Naive thymus-derived CD4-positive, alpha-beta T cell (primary cell): ENCODE results near the gene TYMP. TPM values are rescaled to one million over a fixed set of nuclear protein-coding genes. Genes with fewer than 3 reads are reported as not detected.

ENCODE experiments used
- ATAC-seq: fragments of 150-1000 bp; cut with Tn5 transposase; 2 replicates; pipeline ENCODE4 v1.10.0; 2021; ENCODE audit warnings: mild to moderate bottlenecking, moderate library complexity
- CTCF ChIA-PET: fragments of 350-600 bp; sonication (Branson Sonifier 250); formaldehyde crosslinking; loops from one replicate; lab custom pipeline; 2021; ENCODE audit warnings: antibody characterized with exemption; lab: Charles Lee
- POLR2A ChIA-PET: fragments of 350-600 bp; sonication (Branson Sonifier 250); formaldehyde crosslinking; loops from one replicate; lab custom pipeline; 2021; ENCODE audit warnings: antibody characterized with exemption, inconsistent platforms; lab: Charles Lee
- DNase-seq, 9 donors: peaks; one replicate each; pipeline versions ENCODE4 v3.0.0 to v3.0.0-alpha.2; 2020 to 2022; ENCODE audit warnings: mixed read lengths in 1 of 9
- H3K27ac ChIP-seq: one replicate; pipeline ENCODE4 v1.7.0; 2013; ENCODE audit warnings: mild to moderate bottlenecking, low read depth, low read length, moderate library complexity
- H3K27me3 ChIP-seq, 2 donors: one replicate each; pipeline ENCODE4 v1.7.0; 2013; ENCODE audit warnings: low read length in 2 of 2, mild to moderate bottlenecking in 2 of 2, moderate library complexity in 2 of 2; ENCODE audit not compliant: control insufficient read depth in 2 of 2, insufficient read depth in 2 of 2
- H3K36me3 ChIP-seq, 3 experiments: 1 replicate in 2 of 3; 2 replicates in 1 of 3; pipeline ENCODE4 v1.7.0; 2013; ENCODE audit warnings: low read length in 3 of 3, mild to moderate bottlenecking in 3 of 3, moderate library complexity in 1 of 3; ENCODE audit not compliant: insufficient read depth in 3 of 3, control insufficient read depth in 2 of 3
- H3K4me1 ChIP-seq, 2 donors: one replicate each; pipeline ENCODE4 v1.7.0; 2013; ENCODE audit warnings: low read length in 2 of 2, mild to moderate bottlenecking in 2 of 2, moderate library complexity in 1 of 2; ENCODE audit not compliant: control insufficient read depth in 2 of 2, insufficient read depth in 2 of 2
- H3K4me3 ChIP-seq: 2 replicates; pipeline ENCODE4 v1.7.0; 2013; ENCODE audit warnings: mild to moderate bottlenecking, low read length
- H3K9me3 ChIP-seq, 3 experiments: 1 replicate in 2 of 3; 2 replicates in 1 of 3; pipeline ENCODE4 v1.7.0; 2013; ENCODE audit warnings: low read length in 3 of 3; ENCODE audit not compliant: control insufficient read depth in 2 of 3
- H3K27ac Mint-ChIP-seq, 9 donors: one replicate each; pipeline ENCODE4 v1.8.0; 2020 to 2022; ENCODE audit warnings: mixed read lengths in 9 of 9, mild to moderate bottlenecking in 8 of 9, moderate library complexity in 5 of 9, inconsistent platforms in 2 of 9
- H3K27me3 Mint-ChIP-seq, 5 donors: one replicate each; pipeline ENCODE4 v1.8.0; 2021 to 2022; ENCODE audit warnings: mixed read lengths in 5 of 5, mild to moderate bottlenecking in 1 of 5
- H3K36me3 Mint-ChIP-seq, 5 donors: one replicate each; pipeline ENCODE4 v1.8.0; 2020 to 2022; ENCODE audit warnings: mixed read lengths in 5 of 5, mild to moderate bottlenecking in 3 of 5, inconsistent platforms in 1 of 5
- H3K4me1 Mint-ChIP-seq, 7 donors: one replicate each; pipeline ENCODE4 v1.8.0; 2020 to 2022; ENCODE audit warnings: mixed read lengths in 7 of 7, mild to moderate bottlenecking in 3 of 7, inconsistent platforms in 1 of 7
- H3K4me3 Mint-ChIP-seq, 10 donors: one replicate each; pipeline ENCODE4 v1.8.0; 2020 to 2022; ENCODE audit warnings: mild to moderate bottlenecking in 10 of 10, mixed read lengths in 10 of 10, moderate library complexity in 6 of 10, inconsistent platforms in 2 of 10
- H3K9me3 Mint-ChIP-seq, 11 donors: one replicate each; pipeline ENCODE4 v1.8.0; 2020 to 2022; ENCODE audit warnings: mixed read lengths in 11 of 11, mild to moderate bottlenecking in 4 of 11, inconsistent platforms in 1 of 11, moderate library complexity in 1 of 11
- intact Hi-C, 2 donors: fragments of 100-400 bp; cut with micrococcal nuclease; formaldehyde crosslinking; loops; one replicate each; pipeline ENCODE4 v1.15.1; 2023
- polyA plus RNA-seq, 2 donors: library from polyadenylated mRNA; unstranded; fragments of 300-500 nt; fragmentation: Illumina TruSeq; gene quantifications; one replicate each; pipeline ENCODE4 v1.2.3, GENCODE V29; 2021
- total RNA-seq, 6 experiments: library from RNA in 5 of 6; stranded (reverse) in 5 of 6; gene quantifications; 1 replicate in 5 of 6; 2 replicates in 1 of 6; pipeline ENCODE4 v1.2.3 and lab custom pipeline; 2021 to 2026

Gene TYMP
- total and polyA plus RNA-seq, 7 experiments from 2014 or later, result 2.7 to 161 (median 7.9) TPM

GRCh38 chr22:50483977-50484853 is 45.6 kb downstream of the TYMP start:
- intact Hi-C loops, result no loop called here
- H3K4me3 ChIP-seq, result no peak overlapping the region
- Mint-ChIP-seq H3K27me3 (peaks cover 0 to 16% (median 0%) of the 10 kb centered on the region in 5 donors), H3K36me3 (peaks cover 0 to 1% (median 0%) of the 10 kb centered on the region in 5 donors), H3K9me3 (no peaks in the 10 kb centered on the region), H3K4me1 (peaks cover 0 to 15% (median 7%) of the 10 kb centered on the region in 7 donors), H3K27ac (no peak overlapping the region), H3K4me3 (peak overlapping the region in 1 of 10 donors; percentile 34)
- H3K9me3 ChIP-seq, result no peaks in the 10 kb centered on the region
- H3K27ac ChIP-seq, result no peak overlapping the region
- no peaks in the 10 kb centered on the region for H3K27me3 ChIP-seq
- CTCF ChIA-PET, result interaction anchor here (0.8 to 1.4 kb wide), 2 partner anchors 14 to 41 kb away, joined by 3 to 7 read pairs; partner anchors contain the start of gene SCO2
- DNase-seq (no peak), ATAC-seq (no peak)
- POLR2A ChIA-PET, result interaction anchor here (1.5 to 2.1 kb wide), 2 partner anchors 14 kb away, joined by 4 to 6 read pairs; no protein-coding TSS in a partner anchor
- no peaks in the 10 kb centered on the region for H3K36me3 ChIP-seq
- peaks cover 4 to 8% of the 10 kb centered on the region in 2 donors for H3K4me1 ChIP-seq

- DNase-seq (no peak), ATAC-seq (no peak)
- H3K9me3 ChIP-seq, result no peaks in the 10 kb centered on the region
- CTCF ChIA-PET, result interaction anchor here (1.4 kb wide), 1 partner anchor 14 kb away, joined by 7 read pairs; no protein-coding TSS in a partner anchor
- POLR2A ChIA-PET, result interaction anchor here (1.3 to 2.1 kb wide), 3 partner anchors 10 to 15 kb away, joined by 3 to 6 read pairs (median 4); no protein-coding TSS in a partner anchor
- Mint-ChIP-seq H3K27ac (no peak overlapping the region), H3K4me3 (peak overlapping the region in 1 of 10 donors; percentile 85), H3K36me3 (peaks cover 0 to 1% (median 0%) of the 10 kb centered on the region in 5 donors), H3K27me3 (peaks cover 0 to 22% (median 0%) of the 10 kb centered on the region in 5 donors), H3K9me3 (no peaks in the 10 kb centered on the region), H3K4me1 (peaks cover 0 to 15% (median 7%) of the 10 kb centered on the region in 7 donors)
- H3K4me1 ChIP-seq, result peaks cover 4 to 8% of the 10 kb centered on the region in 2 donors
- H3K27ac ChIP-seq, result no peak overlapping the region
- no peaks in the 10 kb centered on the region for H3K36me3 ChIP-seq
- no peak overlapping the region for H3K4me3 ChIP-seq
- intact Hi-C loops, result no loop called here
- no peaks in the 10 kb centered on the region for H3K27me3 ChIP-seq
Measured at GRCh38 chr22:50483556-50483955, 46.3 kb downstream of the TYMP start.

GRCh38 chr22:50483106-50483505 is 46.7 kb downstream of the TYMP start:
- intact Hi-C loops, result no loop called here
- DNase-seq (no peak), ATAC-seq (no peak)
- peak overlapping the region in 6 of 10 donors; percentile 13 to 85 (median 37) for H3K4me3 Mint-ChIP-seq
- peaks cover 0 to 1% (median 0%) of the 10 kb centered on the region in 5 donors for H3K36me3 Mint-ChIP-seq
- POLR2A ChIA-PET, result interaction anchor here (1.3 to 2.1 kb wide), 3 partner anchors 10 to 15 kb away, joined by 3 to 6 read pairs (median 4); no protein-coding TSS in a partner anchor
- Histone ChIP-seq H3K4me3 (no peak overlapping the region), H3K9me3 (no peaks in the 10 kb centered on the region), H3K4me1 (peaks cover 4 to 8% of the 10 kb centered on the region in 2 donors), H3K27me3 (no peaks in the 10 kb centered on the region), H3K36me3 (no peaks in the 10 kb centered on the region), H3K27ac (no peak overlapping the region)
- CTCF ChIA-PET, result interaction anchor here (0.7 to 0.8 kb wide), 2 partner anchors 10 to 16 kb away, joined by 3 read pairs; no protein-coding TSS in a partner anchor
- H3K27me3 Mint-ChIP-seq, result peaks cover 0 to 24% (median 0%) of the 10 kb centered on the region in 5 donors
- peaks cover 0 to 15% (median 7%) of the 10 kb centered on the region in 7 donors for H3K4me1 Mint-ChIP-seq
- no peak overlapping the region for H3K27ac Mint-ChIP-seq
- H3K9me3 Mint-ChIP-seq, result no peaks in the 10 kb centered on the region

- peak overlapping the region; percentile 39 for H3K4me3 ChIP-seq
- peaks cover 4 to 8% of the 10 kb centered on the region in 2 donors for H3K4me1 ChIP-seq
- peaks cover 0 to 15% (median 7%) of the 10 kb centered on the region in 7 donors for H3K4me1 Mint-ChIP-seq
- peaks cover 0 to 24% (median 0%) of the 10 kb centered on the region in 5 donors for H3K27me3 Mint-ChIP-seq
- ATAC-seq (no peak), DNase-seq (no peak)
- H3K4me3 Mint-ChIP-seq, result peak overlapping the region; percentile 49 to 85 (median 75)
- no peaks in the 10 kb centered on the region for H3K9me3 Mint-ChIP-seq
- peaks cover 0 to 1% (median 0%) of the 10 kb centered on the region in 5 donors for H3K36me3 Mint-ChIP-seq
- H3K27me3 ChIP-seq, result no peaks in the 10 kb centered on the region
- no peaks in the 10 kb centered on the region for H3K36me3 ChIP-seq
- H3K27ac Mint-ChIP-seq, result peak overlapping the region in 2 of 9 donors; percentile 24 to 68
- H3K27ac ChIP-seq, result no peak overlapping the region
- no peaks in the 10 kb centered on the region for H3K9me3 ChIP-seq
- intact Hi-C loops, result no loop called here
- POLR2A ChIA-PET, result interaction anchor here (1.3 to 2.4 kb wide), 5 partner anchors 9 to 21 kb away, joined by 3 to 6 read pairs (median 4); no protein-coding TSS in a partner anchor
- CTCF ChIA-PET, result interaction anchor here (0.7 to 0.8 kb wide), 2 partner anchors 9 to 15 kb away, joined by 3 read pairs; no protein-coding TSS in a partner anchor
Measured at GRCh38 chr22:50482107-50483074, 47.4 kb downstream of the TYMP start.

- peaks cover 0 to 28% (median 0%) of the 10 kb centered on the region in 5 donors for H3K27me3 Mint-ChIP-seq
- peak; percentile 36 to 79 (median 59) for DNase-seq
- H3K27ac Mint-ChIP-seq, result peak within 1 kb of the TSS in 6 of 9 donors; percentile 20 to 78 (median 61)
- intact Hi-C loops, result loop anchor here in 1 of 2 donors (1.0 kb wide), 1 partner anchor 11 kb away; no protein-coding TSS in a partner anchor
- peaks cover 4 to 8% of the 10 kb centered on the region in 2 donors for H3K4me1 ChIP-seq
- H3K9me3 Mint-ChIP-seq, result no peaks in the 10 kb centered on the region
- H3K4me3 ChIP-seq, result peak within 1 kb of the TSS; percentile 39
- H3K27me3 ChIP-seq, result no peaks in the 10 kb centered on the region
- peaks cover 0 to 18% (median 7%) of the 10 kb centered on the region in 7 donors for H3K4me1 Mint-ChIP-seq
- peaks cover 0 to 1% (median 0%) of the 10 kb centered on the region in 5 donors for H3K36me3 Mint-ChIP-seq
- peak within 1 kb of the TSS; percentile 45 for H3K27ac ChIP-seq
- ChIA-PET POLR2A (interaction anchor here (1.5 to 2.9 kb wide), 3 partner anchors 11 to 22 kb away, joined by 3 to 11 read pairs (median 6); no protein-coding TSS in a partner anchor), CTCF (no interaction called here)
- peak within 1 kb of the TSS; percentile 58 to 85 (median 78) for H3K4me3 Mint-ChIP-seq
- no peaks in the 10 kb centered on the region for H3K36me3 ChIP-seq
- H3K9me3 ChIP-seq, result no peaks in the 10 kb centered on the region
- ATAC-seq, result peak; percentile 86
Measured at GRCh38 chr22:50481440-50482106, 48.2 kb downstream of the TYMP start, which contains the start of gene ADM2. Gene ADM2 (plus strand): TSS chr22:50481543. CDS start chr22:50481848, 305 bp downstream.
